A673 (cell line): Measurements from ENCODE around the gene COL9A2.

ENCODE experiments used
- CTCF ChIP-seq: fragments of 300-800, 200-600 bp; sonication (generic); conservative IDR thresholded peaks from 2 replicates; pipeline ENCODE4 v1.5.1; 2017; ENCODE audit warnings: low read depth, mild to moderate bottlenecking, antibody characterized with exemption, low read length, moderate library complexity, mixed read lengths
- EZH2 ChIP-seq: fragments of 200-600 bp; sonication (generic); IDR thresholded peaks from 2 replicates; pipeline ENCODE4 v1.6.1; 2017; ENCODE audit warnings: borderline replicate concordance, low read depth, mild to moderate bottlenecking, mixed read lengths, antibody characterized with exemption, low read length; ENCODE audit not compliant: poor library complexity, severe bottlenecking

DNA sequence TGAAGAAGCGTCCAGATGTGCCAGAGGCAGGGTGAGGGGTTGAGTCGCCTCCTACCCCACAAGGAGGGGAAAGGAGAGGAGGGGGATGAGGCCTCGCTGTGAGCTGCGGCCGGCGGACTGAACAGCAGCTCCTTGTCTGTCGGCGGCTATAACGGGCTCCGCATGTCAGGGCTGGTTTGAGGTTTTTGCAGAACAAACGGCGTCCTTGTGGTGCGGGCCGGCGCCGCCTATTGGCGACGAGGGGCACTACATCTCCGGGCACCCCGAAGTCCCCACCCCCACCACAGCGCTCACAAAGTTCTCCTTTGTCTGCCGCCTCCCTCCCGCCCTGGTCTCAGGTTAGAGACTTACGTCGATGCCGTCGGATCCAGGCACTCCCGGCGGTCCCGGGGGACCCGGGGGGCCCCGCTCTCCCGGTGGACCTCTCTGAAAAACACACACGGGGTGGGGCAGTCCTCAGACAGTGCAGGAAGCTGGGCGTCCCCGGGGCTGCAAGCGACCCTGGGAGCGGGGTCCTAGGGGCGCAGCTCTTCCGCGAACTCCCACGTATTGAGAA is 1.8 kb downstream of the COL9A2 start:
- peak; percentile 90 for TF ChIP-seq CTCF
- TF ChIP-seq EZH2: no peak
